Measurements from ENCODE around the gene NAPG.

DNA sequence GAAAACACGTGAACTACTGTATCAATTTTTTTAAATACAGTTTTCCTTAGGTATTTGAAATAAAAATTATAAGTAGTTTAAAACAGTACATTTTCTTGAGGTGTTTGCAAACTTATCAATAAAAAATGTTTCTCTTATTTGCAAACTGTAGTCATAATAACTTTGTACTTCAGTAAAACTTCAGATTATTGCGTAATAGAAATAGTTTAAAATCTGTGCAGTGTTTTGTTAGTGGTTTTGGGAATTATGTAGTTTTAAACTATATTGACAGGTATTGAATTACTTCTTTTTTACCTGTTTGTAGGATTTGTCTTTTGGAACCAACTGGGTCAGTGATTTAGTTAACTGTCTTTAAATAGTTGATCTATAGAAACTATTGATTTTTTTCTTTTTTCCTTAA lies 7.3 kb downstream of the NAPG start:
- TF ChIP-seq POLR2A (IDR thresholded peaks at IDR 0.05; ENCODE audit: low read depth, low read length) (no peak), SPI1 (IDR thresholded peaks at IDR 0.05; ENCODE audit: low read depth, low read length) (no peak), POLR2AphosphoS5 (IDR thresholded peaks at IDR 0.05; ENCODE audit: low read depth, low read length) (no peak), POU2F2 (IDR thresholded peaks at IDR 0.05; ENCODE audit: low read depth, low read length) (no peak), TAF1 (IDR thresholded peaks at IDR 0.05; ENCODE audit: low read depth, low read length) (no peak)
